SHP77 (cell line): ENCODE data around the gene OR2K2.
"Not testable (repeated sequence)": the region's sequence is repeated elsewhere in the genome, so short reads cannot be mapped to it uniquely, and the experiment has no call there.

Experiments used
- DNase-seq, 2 experiments: peaks; one replicate each; lab custom pipeline; 2025; lab: John Stamatoyannopoulos, UW

OR2K2 gene

GRCh38 chr9:111330124-111330523 is at the start of gene OR2K2:
TSS of gene OR2K2 (minus strand) at chr9:111330224. CDS start at chr9:111328433, 1,791 bp downstream.
- DNase-seq = no peak

DNA sequence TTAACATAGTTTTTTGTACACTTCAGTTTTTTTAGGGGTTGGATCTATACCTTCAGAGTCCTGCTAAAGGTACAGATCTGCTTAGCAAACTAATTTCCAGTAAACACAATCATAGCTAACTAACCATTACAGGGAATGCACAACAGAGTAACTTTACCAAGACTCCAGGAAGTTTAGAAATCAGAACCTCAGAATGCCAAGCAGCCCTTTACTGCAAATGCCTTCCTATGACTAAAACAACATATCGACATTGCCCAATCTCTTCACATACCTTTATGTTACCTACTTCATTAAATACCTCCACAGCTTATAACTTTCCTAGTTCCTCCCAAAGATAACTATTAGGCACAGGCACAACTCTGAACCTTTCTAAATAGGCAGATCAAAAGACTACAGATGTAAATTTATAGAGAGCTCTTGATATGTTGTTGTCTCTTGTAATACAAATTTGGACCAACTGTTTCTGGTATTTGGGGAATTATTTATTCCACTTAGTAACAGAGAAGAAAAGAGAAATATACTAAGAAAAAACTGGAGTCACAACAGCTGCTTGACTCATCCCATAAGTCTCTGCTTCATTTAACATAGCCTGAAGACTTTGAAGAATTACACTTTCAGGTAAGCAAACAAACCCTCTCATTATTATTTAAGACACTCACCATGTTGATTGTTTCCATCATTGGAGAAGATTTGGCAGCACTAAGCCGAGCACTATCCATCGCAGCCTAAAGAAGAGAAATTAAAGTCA is 46.0 kb upstream of the OR2K2 start:
- no peak for DNase-seq

GRCh38 chr9:111375062-111375461 is 45.0 kb upstream of the OR2K2 start:
- DNase-seq = peak in 1 of 2 experiments; percentile 1

GRCh38 chr9:111372297-111372696 is 42.3 kb upstream of the OR2K2 start:
- no peak for DNase-seq

GRCh38 chr9:111366978-111367377 is 37.0 kb upstream of the OR2K2 start:
- no peak for DNase-seq

DNA sequence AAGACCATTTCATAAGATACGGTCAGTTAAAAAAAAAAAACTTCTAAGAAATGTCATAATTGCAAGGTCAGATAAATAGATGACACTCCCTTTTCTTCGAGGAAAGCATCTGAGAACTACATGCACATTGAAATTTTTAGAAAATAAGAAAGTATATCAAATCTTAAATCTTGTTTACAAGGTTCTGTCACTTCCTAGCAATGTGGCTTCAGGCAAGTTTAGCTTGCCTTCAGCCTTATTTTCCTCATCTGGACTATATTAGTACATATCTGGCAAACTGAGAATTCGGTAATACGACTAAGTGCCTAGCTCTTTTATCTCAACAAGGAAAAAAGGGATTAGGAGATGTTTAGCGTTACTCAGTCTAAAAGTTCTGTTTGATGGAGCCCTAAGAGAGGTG is 32.5 kb upstream of the OR2K2 start:
- no peak for DNase-seq

GRCh38 chr9:111360881-111361280 is 30.9 kb upstream of the OR2K2 start:
- no peak for DNase-seq

DNA sequence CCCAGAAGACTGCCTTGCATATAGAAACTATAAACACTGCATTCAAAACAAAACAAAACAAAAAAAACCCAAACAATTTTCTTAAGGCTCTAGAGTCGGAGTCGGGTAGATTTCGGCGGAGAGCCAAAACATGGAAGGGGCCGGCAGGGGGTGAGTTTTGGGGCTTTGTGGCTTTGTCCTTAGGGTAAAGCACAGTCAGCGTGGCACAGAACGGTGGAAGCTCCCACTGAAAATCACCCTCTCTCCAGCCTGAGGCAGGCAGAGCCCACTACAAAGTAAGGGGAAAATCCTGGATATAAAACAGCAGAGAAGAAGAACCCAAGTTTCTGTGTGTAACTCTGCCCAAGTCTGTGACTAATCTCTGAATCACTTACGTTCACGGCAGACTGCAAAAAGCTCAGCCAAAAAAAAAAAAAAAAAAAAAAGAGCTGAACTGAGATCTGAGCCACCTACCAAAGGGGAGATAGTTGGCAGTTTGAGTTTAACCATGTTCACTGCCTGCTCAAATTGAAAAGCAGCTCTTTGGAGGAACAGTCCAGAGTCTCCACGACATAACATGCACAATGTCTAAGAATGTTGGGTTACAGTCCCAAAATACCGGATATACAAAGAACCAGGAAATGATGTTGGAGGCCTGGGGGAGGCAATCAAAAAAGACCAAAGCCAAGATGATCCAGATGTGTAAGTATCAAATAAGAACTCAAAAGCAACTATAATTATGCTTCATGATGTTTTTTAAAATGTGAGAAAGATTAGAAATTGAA is 26.6 kb upstream of the OR2K2 start:
- no peak for DNase-seq

- DNase-seq = no peak
These were observed 22.5 kb upstream of the OR2K2 start for GRCh38 chr9:111352545-111352944.

GRCh38 chr9:111350556-111350955 is 20.5 kb upstream of the OR2K2 start:
- no peak for DNase-seq

DNA sequence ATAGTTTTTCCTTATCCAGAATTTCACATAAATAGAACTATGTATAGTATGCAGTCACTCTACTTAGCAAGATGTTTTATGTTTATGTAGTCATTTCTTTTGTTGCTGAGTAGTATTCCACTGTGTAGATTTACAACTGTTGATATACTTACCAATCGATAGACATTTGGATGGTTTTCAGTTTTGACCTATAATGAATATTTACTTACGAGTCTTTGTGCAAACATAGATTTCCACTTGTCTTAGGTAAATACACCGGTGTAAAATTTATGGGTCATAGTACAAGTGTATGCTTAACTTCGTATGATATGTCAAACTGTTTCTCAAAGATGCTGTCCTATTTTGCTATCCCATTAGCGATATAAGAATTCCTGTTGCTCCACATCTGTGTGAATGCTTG is 19.7 kb upstream of the OR2K2 start:
- DNase-seq = peak; percentile 71 to 74

DNA sequence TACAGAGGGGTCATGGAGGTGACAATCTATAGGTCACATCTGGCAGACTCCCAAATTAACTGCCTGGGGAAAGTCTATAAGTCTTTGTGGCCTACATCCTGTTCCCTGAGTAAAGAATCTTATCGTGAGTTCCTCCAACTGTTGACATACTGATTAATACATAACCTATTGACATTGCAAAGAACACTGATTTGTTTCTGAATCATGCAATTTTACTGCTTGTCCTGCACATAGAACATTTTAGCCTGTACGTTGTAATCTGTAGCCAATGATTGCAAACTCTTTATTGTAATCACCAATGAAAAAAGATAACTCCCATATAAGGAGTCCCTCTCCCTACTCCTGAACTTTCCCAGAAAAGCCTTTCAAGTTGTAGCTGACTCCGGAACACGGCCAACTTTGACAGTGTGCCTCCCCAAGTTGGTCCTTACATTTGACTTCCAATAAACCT is 18.8 kb upstream of the OR2K2 start:
- DNase-seq = no peak

DNA sequence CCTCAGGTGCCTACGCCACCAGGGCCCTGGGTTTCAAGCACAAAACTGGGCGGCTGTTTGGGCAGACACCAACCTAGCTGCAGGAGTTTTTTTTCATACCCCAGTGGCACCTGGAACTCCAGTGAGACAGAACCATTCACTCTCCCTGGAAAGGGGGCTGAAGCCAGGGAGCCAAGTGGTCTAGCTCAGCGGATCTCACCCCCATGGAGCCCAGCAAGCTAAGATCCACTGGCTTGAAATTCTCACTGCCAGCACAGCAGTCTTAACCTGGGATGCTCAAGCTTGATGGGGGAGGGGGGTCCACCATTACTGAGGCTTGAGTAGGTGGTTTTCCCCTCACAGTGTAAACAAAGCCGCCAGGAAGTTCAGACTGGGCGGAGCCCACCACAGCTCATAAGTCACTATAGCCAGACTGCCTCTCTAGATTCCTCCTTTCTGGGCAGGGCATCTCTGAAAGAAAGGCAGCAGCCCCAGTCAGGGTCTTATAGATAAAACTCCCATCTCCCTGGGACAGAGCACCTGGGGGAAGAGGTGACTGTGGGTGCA is 4.4 kb upstream of the OR2K2 start:
- DNase-seq = not testable (repeated sequence)

DNA sequence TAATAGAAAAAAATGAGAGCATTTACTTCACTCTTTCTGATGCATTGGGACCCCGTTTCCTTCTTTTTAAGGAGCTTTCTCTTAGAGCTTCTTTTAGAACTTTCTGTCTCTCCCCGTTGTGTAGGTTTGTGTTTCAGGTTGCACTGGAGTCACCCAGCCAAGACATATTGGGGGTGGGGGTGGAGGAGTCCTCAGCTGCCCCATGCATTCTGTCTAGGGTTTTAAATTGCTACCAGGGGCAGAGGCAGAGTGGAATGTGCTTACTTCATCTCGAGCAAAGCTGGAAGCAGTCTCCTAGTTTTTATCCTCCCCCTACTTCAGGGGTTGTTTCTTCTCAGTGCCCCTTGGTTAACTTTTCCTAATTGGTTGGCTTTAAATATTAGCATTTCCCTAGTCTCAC is 9.4 kb downstream of the OR2K2 start:
- DNase-seq = no peak

DNA sequence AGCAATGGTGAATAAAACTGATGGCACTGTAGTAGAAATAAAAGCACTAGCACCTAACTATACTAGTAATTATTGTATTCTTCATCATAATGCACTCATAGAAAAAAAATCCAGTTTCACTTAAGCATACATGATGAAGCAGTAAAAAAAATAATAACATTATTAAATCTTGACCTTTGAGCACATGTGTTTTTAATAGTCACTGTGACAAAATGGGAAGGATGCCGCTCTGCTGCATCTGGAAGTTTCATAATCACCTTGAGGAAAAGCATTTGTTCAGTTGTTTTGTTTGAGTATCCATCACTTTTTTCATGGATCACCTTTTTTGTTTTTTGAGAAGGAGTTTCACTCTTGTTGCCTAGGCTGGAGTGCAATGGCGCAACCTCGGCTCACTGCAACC is 13.2 kb downstream of the OR2K2 start:
- DNase-seq = no peak

GRCh38 chr9:111305914-111306313 is 24.1 kb downstream of the OR2K2 start:
- no peak for DNase-seq

DNA sequence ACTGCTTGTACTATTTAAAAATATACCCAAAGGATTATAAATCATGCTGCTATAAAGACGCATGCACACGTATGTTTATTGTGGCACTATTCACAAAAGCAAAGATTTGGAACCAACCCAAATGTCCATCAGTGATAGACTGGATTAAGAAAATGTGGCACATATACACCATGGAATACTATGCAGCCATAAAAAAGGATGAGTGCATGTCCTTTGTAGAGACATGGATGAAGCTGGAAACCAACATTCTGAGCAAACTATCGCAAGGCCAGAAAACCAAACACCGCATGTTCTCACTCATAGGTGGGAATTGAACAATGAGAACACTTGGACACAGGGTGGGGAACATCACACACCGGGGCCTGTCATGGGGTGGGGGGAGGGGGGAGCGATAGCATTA is 26.0 kb downstream of the OR2K2 start:
- not testable (repeated sequence) for DNase-seq

GRCh38 chr9:111301195-111301594 is 28.8 kb downstream of the OR2K2 start:
- DNase-seq = no peak

GRCh38 chr9:111300140-111300735 is 29.8 kb downstream of the OR2K2 start:
- no peak for DNase-seq

DNA sequence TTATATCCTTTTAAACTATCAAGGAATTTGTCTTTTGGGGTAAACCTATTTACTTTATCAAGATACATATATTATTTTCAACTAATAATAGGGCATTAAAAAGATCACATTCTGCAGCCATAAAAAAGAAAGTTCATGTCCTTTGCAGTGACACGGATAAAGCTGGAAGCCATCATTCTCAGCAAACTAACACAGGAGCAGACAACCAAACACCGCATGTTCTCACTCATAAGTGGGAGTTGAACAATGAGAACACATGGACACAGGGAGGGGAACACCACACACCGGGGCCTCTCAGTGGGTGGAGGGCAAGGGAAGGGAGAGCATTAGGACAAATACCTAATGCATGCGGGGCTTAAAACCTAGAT is 30.4 kb downstream of the OR2K2 start:
- DNase-seq = not testable (repeated sequence)

- DNase-seq = peak; percentile 34 to 47
These were observed 31.1 kb downstream of the OR2K2 start for GRCh38 chr9:111298731-111299598.

DNA sequence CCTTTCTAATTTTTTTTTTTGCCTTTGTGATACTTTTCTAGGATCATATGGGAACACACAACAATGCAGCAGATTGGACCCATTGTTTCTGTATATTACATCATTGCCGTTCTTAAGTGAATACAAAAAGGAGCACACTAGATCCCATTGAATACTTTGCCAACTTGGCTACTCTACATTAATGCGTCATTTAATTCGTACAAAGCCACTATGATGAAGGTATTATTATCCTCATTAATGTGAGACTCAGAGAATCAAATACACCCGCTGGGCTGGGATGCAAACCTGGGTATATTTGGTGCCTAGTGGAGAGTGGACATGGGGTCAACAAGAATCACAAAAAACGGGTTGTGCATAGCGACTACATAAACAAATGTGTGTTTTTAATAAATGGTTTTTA is 31.9 kb downstream of the OR2K2 start:
- no peak for DNase-seq
